A549 (cell line): ENCODE measurements around the gene GRAMD1A. TPM values are rescaled to one million over a fixed set of nuclear protein-coding genes. Genes with fewer than 3 reads are reported as not detected.
"Not testable (repeated sequence)": the region's sequence is repeated elsewhere in the genome, so short reads cannot be mapped to it uniquely, and the experiment has no call there.

Source experiments
- ATAC-seq, 2 experiments: fragments of 200-7000 bp in 1 of 2; fragments of >200 bp in 1 of 2; cut with Nextera tagmentation in 1 of 2; cut with Tn5 transposase in 1 of 2; 3 replicates each; pipeline versions ENCODE4 v1.8.0 to v1.9.1; 2018 to 2020; ENCODE audit warnings: mild to moderate bottlenecking in 1 of 2, moderate library complexity in 1 of 2
- CTCF ChIA-PET: fragments of 300-600 bp; sonication (Branson Sonifier 250); formaldehyde crosslinking; extraction: SDS; loops from one replicate; lab custom pipeline; 2021; ENCODE audit warnings: antibody characterized with exemption, inconsistent platforms; lab: Yijun Ruan, JAX
- POLR2A ChIA-PET: fragments of 350-600 bp; formaldehyde crosslinking; extraction: SDS; loops from one replicate; lab custom pipeline; 2021; ENCODE audit warnings: antibody characterized with exemption, inconsistent platforms; lab: Yijun Ruan, JAX
- DNase-seq, 2 experiments: peaks; one replicate each; pipeline versions ENCODE4 v3.0.0 to v3.0.0-alpha.2; 2011 to 2016; ENCODE audit warnings: low read depth in 1 of 2, low spot score in 1 of 2
- FAIRE-seq: peaks from 2 replicates; lab custom pipeline; 2011; peaks lifted over from hg19 to GRCh38; lab: Jason Lieb, UNC
- H3K27ac ChIP-seq, 2 experiments: fragments of >200 bp; sonication (Bioruptor Twin); formaldehyde crosslinking; 3 replicates each; pipeline ENCODE4 v1.5.1; 2016 to 2017
- H3K4me1 ChIP-seq: fragments of >200 bp; sonication (Bioruptor Twin); formaldehyde crosslinking; 3 replicates; pipeline ENCODE4 v1.6.1; 2016
- H3K4me2 ChIP-seq: fragments of >200 bp; sonication (Bioruptor Twin); formaldehyde crosslinking; 3 replicates; pipeline ENCODE4 v1.6.1; 2016
- H3K4me3 ChIP-seq: fragments of >200 bp; sonication (Bioruptor Twin); formaldehyde crosslinking; 3 replicates; pipeline ENCODE4 v1.5.1; 2016
- H3K9me3 ChIP-seq: fragments of >200 bp; sonication (Bioruptor Twin); formaldehyde crosslinking; 3 replicates; pipeline ENCODE4 v1.6.1; 2016
- ATOH8 ChIP-seq: fragments of 250-450 bp; sonication (Bioruptor Pico); IDR thresholded peaks from 2 replicates; pipeline ENCODE4 v1.5.0; 2020; ENCODE audit warnings: low read depth, mild to moderate bottlenecking, moderate library complexity
- EHMT2 ChIP-seq: fragments of 200-600 bp; sonication (generic); IDR thresholded peaks from 2 replicates; pipeline ENCODE4 v1.6.1; 2016; ENCODE audit warnings: antibody characterized with exemption, low read depth, mild to moderate bottlenecking, moderate library complexity
- ELK1 ChIP-seq: fragments of 150-350 bp; IDR thresholded peaks from 2 replicates; pipeline ENCODE4 v1.6.1; 2014; ENCODE audit warnings: low read depth, mild to moderate bottlenecking, low read length
- GATA3 ChIP-seq: IDR thresholded peaks from 2 replicates; pipeline ENCODE4 v1.6.1; 2012; ENCODE audit warnings: borderline replicate concordance
- JUN ChIP-seq, 2 experiments: fragments of >200 bp; sonication (Bioruptor Twin); formaldehyde crosslinking; IDR thresholded peaks; 2 replicates in 1 of 2; 3 replicates in 1 of 2; pipeline ENCODE4 v1.6.1; 2016 to 2017
- MAFK ChIP-seq: fragments of 450-650 bp; IDR thresholded peaks from 2 replicates; pipeline ENCODE4 v1.6.1; 2014; ENCODE audit not compliant: partially characterized antibody
- MYC ChIP-seq: IDR thresholded peaks from 2 replicates; pipeline ENCODE4 v1.6.1; 2012; ENCODE audit warnings: mild to moderate bottlenecking, inconsistent platforms, low read length, improper control_type of control experiment, borderline replicate concordance
- PBX3 ChIP-seq: IDR thresholded peaks from 2 replicates; pipeline ENCODE4 v1.6.1; 2012
- POLR2A ChIP-seq: IDR thresholded peaks from 2 replicates; pipeline ENCODE4 v1.6.1; 2012; ENCODE audit warnings: mild to moderate bottlenecking, low read length
- SMC3 ChIP-seq: fragments of >200 bp; sonication (Bioruptor Twin); formaldehyde crosslinking; IDR thresholded peaks from 3 replicates; pipeline ENCODE4 v1.6.1; 2018; ENCODE audit warnings: inconsistent platforms
- SREBF2 ChIP-seq: fragments of 450-650 bp; IDR thresholded peaks from 2 replicates; pipeline ENCODE4 v1.6.1; 2014; ENCODE audit warnings: mild to moderate bottlenecking, moderate library complexity
- TFCP2L1 ChIP-seq: fragments of 250-450 bp; sonication (Bioruptor Pico); IDR thresholded peaks from 2 replicates; pipeline ENCODE4 v1.5.0; 2021; ENCODE audit warnings: mild to moderate bottlenecking
- WGBS: methylation state at CpG from one replicate; pipeline ENCODE4 v1.1.6; 2017; ENCODE audit errors: missing lambda C conversion rate; 5-methylcytosine and 5-hydroxymethylcytosine counted together
- polyA plus RNA-seq, 4 experiments: library from polyadenylated mRNA; depleted of rRNA in 3 of 4; stranded (reverse); fragments of >200 nt; fragmentation: RNase III in 1 of 4; extraction: RNeasy Plus Mini Kit Qiagen cat#74134 plus additional on column Dnase treatment in 1 of 4; gene quantifications; 2 replicates in 3 of 4; 3 replicates in 1 of 4; pipeline ENCODE4 v1.2.3, GENCODE V29; 2011 to 2017

GRAMD1A gene
- polyA plus RNA-seq, 2 of the 4 experiments (the other 2 are of a cell fraction), result 128 to 184 TPM

GRCh38 chr19:34997071-34997617, 3.0 kb upstream of the GRAMD1A start:
- no peaks in the 10 kb centered on the region for H3K9me3 ChIP-seq
- peak; percentile 39 for FAIRE-seq
- 82% methylated on average over 8 of the region's 8 CpGs for WGBS
- DNase-seq, result no peak
- ATAC-seq, result no peak
- H3K4me1 ChIP-seq, result peaks cover 66% of the 10 kb centered on the region
- no peak overlapping the region for H3K4me2 ChIP-seq
- CTCF ChIA-PET, result interaction anchor here (1.0 to 61.4 kb wide), 5 partner anchors 8 to 138 kb away, joined by 3 to 1860 read pairs (median 19); partner anchors contain the start of genes GRAMD1A, LGI4, SCN1B and ZNF792
- TF ChIP-seq SREBF2, result no peak
- no peak for TF ChIP-seq SMC3
- H3K4me3 ChIP-seq, result no peak overlapping the region
- POLR2A ChIA-PET, result interaction anchor here (2.0 kb wide), 1 partner anchor 9 kb away, joined by 5 read pairs; no protein-coding TSS in a partner anchor
- peak overlapping the region; percentile 94 to 95 for H3K27ac ChIP-seq

- Histone ChIP-seq H3K4me1 (peaks cover 76% of the 10 kb centered on the region), H3K4me2 (peak overlapping the region; percentile 76), H3K27ac (peak overlapping the region; percentile 94 to 95)
- DNase-seq, H3K4me3 ChIP-seq, FAIRE-seq, H3K9me3 ChIP-seq, ATAC-seq: not testable (repeated sequence)
- 93% methylated on average over 7 of the region's 7 CpGs for WGBS
- CTCF ChIA-PET, result interaction anchor here (0.7 to 61.4 kb wide), 5 partner anchors 9 to 734 kb away, joined by 3 to 1860 read pairs (median 9); partner anchors contain the start of genes GRAMD1A, SCN1B and ZNF792
- POLR2A ChIA-PET, result interaction anchor here (2.0 kb wide), 1 partner anchor 8 kb away, joined by 5 read pairs; no protein-coding TSS in a partner anchor
Observed at GRCh38 chr19:34998224-34998623, 1.9 kb upstream of the GRAMD1A start.

GRCh38 chr19:34998777-34999497, 1.2 kb upstream of the GRAMD1A start:
- WGBS, result 51% methylated on average over 13 of the region's 13 CpGs
- H3K4me3 ChIP-seq, result peak overlapping the region; percentile 91
- FAIRE-seq (peak; percentile 36), ATAC-seq (peak in 1 of 2 experiments; percentile 56; a peak in 3 of 6 replicates), DNase-seq (peak in 1 of 2 experiments; percentile 91)
- peak overlapping the region; percentile 94 to 95 for H3K27ac ChIP-seq
- H3K4me1 ChIP-seq, result peaks cover 80% of the 10 kb centered on the region
- peak overlapping the region; percentile 76 for H3K4me2 ChIP-seq
- H3K9me3 ChIP-seq, result no peaks in the 10 kb centered on the region
- ChIA-PET CTCF (interaction anchor here (0.7 to 61.4 kb wide), 6 partner anchors 9 to 735 kb away, joined by 3 to 1860 read pairs (median 9); partner anchors contain the start of genes GRAMD1A, SCN1B and ZNF792), POLR2A (interaction anchor here (0.6 to 2.5 kb wide), 12 partner anchors 9 to 321 kb away, joined by 3 to 20 read pairs (median 6); partner anchors contain the start of genes SCGB2B2, ZNF30 and ZNF302)
- TF ChIP-seq MYC (peak; percentile 44; the same call in 1 of the 2 replicates), PBX3 (0 out of 2 replicates have a peak, but pooled peaks have one; percentile 26), ATOH8 (CRISPR knock-in tag) (no peak)

- Histone ChIP-seq H3K27ac (peak overlapping the region; percentile 94 to 95), H3K4me2 (peak overlapping the region; percentile 76), H3K4me1 (peaks cover 80% of the 10 kb centered on the region), H3K9me3 (no peaks in the 10 kb centered on the region), H3K4me3 (peak overlapping the region; percentile 91)
- WGBS, result 0% methylated on average over 2 of the region's 37 CpGs
- no peak for ATAC-seq
- no peak for TF ChIP-seq EHMT2
- no peak for TF ChIP-seq GATA3
- TF ChIP-seq MAFK, result no peak
- no peak for TF ChIP-seq ELK1
- peak; percentile 46; the same call in 1 of the 2 replicates for TF ChIP-seq POLR2A
- TF ChIP-seq JUN (IDR thresholded peaks at IDR 0.05), result peak in 1 of 2 experiments; percentile 57; a peak in 1 of 5 replicates
- TF ChIP-seq TFCP2L1 (CRISPR knock-in tag), result no peak
- ChIA-PET POLR2A (interaction anchor here (0.6 to 2.5 kb wide), 14 partner anchors 9 to 745 kb away, joined by 3 to 20 read pairs (median 6); partner anchors contain the start of genes PSENEN, SCGB2B2, U2AF1L4 and ZNF30), CTCF (interaction anchor here (2.1 to 61.4 kb wide), 4 partner anchors 11 to 90 kb away, joined by 9 to 1860 read pairs (median 934); partner anchors contain the start of genes GRAMD1A, SCN1B and ZNF792)
- no peak for DNase-seq
- no peak for FAIRE-seq
Observed at GRCh38 chr19:35000338-35000646, 169 bp downstream of the GRAMD1A start.
